ENCODE results near the gene NDEL1. TPM values are rescaled to one million over a fixed set of nuclear protein-coding genes. Genes with fewer than 3 reads are reported as not detected.
A peak's percentile ranks its signal among the peaks of the same experiment; 100 is the strongest.
"Not testable (repeated sequence)": the region's sequence is repeated elsewhere in the genome, so short reads cannot be mapped to it uniquely, and the experiment has no call there.

Gene NDEL1, protein sequence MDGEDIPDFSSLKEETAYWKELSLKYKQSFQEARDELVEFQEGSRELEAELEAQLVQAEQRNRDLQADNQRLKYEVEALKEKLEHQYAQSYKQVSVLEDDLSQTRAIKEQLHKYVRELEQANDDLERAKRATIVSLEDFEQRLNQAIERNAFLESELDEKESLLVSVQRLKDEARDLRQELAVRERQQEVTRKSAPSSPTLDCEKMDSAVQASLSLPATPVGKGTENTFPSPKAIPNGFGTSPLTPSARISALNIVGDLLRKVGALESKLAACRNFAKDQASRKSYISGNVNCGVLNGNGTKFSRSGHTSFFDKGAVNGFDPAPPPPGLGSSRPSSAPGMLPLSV
- total RNA-seq = 31.8 and 38.0 TPM in 2 replicates

DNA sequence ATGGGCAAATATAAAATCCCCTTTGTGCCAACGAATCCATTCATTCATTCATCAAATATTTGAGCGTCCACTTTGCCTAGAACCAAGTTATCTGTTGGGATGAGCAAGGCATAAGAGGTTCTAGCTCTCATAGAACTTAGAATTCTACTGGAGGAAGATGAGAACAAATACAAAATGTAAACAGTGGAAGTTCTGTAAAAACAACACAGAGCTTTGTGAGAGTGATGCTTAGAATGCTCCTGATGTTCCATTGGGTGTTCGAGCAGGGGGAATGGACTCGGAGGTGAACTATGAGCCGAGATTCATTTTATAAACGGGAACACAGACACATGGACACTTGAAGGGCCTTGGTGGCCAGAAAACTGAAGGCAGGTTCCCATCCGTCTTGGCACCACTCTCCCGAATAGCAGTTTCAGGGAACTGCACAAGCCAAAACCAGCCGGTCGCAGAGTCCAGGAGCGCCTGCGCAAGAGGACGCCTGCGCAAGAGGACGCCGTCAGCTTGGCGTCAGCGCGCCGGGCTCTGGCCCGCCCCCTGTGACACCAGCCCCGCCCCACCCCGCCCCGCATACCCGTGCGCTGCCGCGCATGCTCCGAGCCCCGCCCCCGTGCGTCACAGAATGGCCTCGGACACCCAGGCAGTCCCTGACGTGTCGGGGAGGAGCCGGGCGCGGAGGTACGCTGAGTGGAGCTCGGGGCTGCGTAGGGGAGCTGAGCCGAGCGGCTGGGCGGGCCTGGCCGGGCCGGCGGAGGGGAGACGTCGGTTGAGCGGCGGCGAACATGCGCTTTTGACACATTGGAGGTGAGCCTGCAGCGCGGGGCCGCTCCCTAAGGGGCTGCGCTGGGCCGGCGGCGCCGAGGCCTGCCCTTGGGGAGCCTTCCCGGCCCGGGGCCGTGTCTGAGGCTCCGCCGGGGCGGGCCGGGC lies at the start of gene NDEL1:
Gene NDEL1 (plus strand): TSS at position 640 of the 924 bp plus-strand sequence. CDS start 8,388 bp downstream, outside the sequence.
- peak; percentile 89 for DNase-seq (ENCODE audit: low read depth)

DNA sequence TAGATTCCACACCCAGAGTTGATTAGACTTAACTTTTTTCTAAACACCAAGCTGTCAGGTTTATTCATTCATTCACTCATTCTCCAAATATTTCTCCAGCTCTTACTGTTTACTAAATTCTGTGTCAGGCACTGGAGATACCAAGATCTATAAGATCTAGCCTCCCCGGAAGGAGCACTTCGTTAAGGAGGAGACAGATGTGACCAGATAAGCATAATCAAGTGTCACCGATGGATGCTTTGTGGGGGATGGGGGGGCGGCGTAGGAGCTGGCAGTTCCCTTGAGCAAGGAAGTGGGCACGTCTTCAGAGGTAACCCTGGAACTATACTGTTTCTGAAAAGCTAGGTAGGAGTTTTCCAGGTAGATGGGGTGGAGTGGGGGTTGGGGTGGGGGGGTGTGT lies 48.8 kb upstream of the NDEL1 start:
- DNase-seq (ENCODE audit: low read depth) = no peak

DNA sequence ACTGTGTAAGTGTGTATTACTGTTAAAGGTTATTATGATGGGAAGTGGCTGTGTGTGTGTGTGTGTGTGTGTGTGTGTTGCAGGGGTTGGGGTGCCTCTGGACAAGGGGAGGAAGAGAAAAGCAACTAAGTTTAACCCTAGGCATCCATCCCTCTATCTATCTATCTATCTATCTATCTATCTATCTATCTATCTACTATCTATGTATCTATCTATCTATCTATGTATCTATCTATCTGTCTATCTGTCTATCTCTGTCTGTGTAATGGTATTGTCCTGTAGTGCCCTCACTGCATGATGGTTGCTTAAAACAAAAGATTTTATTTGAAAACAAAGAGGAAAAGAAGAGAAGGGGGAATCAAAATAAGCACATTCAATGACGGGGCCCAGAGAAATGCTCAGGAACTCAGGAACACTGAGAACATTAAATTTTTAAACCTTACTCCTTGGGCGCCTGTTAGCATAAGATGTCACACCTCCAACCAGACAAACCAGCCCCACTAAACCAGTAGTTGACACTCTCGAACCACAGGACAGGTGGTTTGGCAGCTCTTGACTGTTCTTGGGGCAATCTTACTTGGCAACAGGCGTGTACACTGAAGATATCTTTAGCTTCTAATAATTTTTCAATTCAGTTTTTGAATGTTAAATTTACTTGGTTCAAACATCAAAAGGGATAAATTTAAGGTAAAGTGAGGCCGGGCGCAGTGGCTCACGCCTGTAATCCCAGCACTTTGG lies 47.6 kb upstream of the NDEL1 start:
- DNase-seq (ENCODE audit: low read depth) = no peak

DNA sequence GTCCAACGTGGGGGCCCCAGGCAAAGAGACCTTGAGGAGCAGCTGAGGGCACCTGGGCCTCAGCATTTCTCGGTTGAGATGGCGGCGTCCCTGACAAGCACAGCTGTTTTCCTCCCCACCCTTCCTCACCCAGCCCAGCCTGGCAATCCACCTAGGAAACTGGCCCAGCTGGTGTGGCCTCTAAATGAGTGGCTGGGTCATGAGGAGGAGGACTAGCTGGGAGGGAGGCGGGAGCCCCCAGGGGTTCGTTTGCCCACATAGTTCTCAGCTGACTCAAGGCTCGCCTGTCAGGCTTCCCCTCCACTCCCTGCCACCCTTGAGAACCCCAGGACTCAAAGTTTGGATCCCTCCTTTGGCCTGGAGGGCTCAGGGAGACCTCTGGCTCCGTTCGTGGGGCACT lies 44.0 kb upstream of the NDEL1 start:
- DNase-seq (ENCODE audit: low read depth) = peak; percentile 13

DNA sequence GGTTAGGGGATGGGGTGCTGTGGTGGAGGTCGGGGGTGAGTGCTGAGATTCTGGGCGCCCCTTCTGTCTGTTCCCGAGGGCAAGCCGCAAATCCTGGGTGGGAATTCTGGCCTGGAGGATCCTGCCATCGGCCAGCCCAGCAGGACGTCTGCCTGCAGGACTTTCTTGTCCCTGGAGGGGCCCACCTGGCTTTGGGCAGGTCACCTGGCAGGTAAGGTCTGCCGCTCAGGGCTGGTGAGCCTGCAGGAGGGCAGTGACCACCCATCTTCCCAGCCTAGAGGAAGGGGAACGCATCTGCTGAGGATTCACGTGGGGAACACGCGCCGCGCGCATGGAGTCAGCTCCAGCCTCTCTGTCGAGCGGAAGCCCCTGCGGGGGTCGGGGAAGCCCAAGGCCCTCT lies 43.4 kb upstream of the NDEL1 start:
- no peak for DNase-seq (ENCODE audit: low read depth)

DNA sequence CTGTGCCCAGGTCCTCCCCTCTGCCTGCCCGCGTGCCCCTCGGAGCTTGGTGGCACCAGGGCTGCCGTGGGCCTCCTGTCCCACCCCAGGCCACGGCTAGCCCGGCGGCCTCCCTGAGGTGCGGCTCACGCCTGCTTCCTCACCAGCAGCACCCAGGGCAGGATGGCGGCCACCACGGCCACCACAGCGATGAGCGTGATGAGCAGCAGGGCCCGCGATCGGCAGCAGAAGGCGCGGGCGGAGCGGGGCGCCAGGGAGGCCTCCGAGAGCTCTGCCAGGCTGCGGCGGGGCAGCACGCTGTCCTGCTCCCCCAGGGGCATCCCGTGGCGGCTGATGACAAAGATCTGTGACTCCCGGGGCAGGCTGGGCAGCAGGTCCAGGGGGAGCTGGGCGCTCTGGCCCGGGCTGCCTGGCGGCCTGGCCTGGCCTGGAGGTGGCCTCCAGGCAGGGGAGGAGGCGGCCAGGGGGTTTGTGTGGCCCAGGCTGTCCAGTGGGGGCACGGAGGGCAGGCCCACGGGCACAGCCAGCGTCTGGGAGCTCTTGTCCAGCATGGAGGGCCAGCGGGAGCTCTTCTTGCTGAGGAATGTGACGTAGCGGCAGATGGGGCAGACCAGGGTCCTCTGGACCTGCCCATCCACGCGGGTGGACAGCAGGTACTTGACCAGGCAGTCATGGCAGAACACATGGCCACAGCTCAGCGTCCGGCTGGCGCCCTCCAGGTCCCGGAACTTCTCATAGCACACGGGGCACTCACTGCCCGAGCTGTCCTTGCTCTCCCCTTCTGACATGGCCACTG lies 42.8 kb upstream of the NDEL1 start:
- no peak for DNase-seq (ENCODE audit: low read depth)

DNA sequence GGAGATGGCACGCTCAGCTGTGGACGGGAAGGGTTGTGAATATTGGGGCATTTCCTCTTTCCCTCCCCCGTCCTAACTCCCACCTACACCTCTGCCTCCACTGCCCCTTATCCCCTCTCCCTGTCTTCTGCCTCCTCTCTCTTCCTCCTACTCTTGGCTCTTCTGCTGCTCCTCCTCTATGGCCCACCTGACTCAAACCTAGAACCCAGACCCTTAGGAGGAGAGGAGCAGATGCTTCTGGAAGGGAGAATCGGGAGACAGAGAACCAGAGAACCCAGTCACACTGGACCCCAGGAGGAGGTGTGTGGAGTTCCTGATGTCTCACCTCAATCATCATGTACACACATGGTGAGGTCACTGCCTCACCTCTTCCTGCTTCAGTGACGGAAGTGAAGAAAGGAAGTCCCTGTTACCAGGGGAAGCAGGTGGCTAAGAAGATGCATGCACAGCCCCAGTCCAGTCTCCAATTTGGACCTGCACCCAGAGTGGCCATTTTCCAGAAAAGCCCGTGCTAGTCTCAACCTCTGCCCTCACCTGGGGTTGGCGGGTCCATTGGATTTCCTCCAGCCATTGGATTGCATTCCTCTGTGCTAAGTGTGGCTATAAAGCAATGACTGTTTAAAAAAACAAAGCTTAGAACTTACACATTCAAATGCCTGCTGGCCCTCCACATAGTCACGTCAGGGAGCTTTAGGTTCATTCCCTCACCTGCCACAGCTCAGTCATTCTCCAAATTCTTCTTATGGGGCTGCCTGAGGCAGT lies 42.0 kb upstream of the NDEL1 start:
- peak; percentile 77 for DNase-seq (ENCODE audit: low read depth)

DNA sequence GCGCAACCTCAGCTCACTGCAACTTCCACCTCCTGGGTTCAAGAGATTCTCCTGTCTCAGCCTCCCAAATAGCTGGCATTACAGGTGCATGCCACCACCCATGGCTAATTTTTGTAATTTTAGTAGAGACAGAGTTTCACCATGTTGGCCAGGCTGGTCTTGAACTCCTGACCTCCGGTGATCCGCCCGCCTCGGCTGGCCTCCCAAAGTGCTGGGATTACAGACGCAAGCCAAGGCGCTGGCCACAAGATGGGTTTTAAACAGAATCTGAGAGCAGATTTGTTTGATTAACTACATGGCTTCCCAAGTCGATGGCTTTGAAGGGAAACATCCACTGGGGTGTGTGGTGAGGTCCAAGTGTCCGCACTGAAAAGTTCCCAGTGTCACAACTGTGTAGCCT lies 41.2 kb upstream of the NDEL1 start:
- not testable (repeated sequence) for DNase-seq (ENCODE audit: low read depth)

DNA sequence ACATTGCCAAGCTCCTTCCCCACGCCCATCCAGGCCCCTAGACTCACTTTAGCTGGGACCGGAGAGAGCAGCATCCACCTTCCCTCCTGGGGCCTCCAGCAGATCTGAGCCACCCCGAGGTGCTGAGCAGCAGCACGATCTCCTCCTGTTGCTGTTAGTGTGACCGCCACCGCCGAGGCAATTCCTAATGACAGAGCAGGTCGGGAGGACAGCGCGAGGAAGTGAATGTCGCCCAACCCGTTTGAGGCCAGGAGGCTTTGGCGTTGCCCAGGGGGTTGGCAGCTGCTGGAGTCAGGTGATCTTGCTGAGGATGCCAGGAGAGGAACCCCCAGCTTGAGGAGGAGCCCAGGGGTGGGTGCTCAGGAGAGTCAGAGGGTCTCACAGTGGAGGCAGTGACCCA lies 38.0 kb upstream of the NDEL1 start, which contains the start of gene RNF222:
Gene RNF222 (minus strand): TSS at position 192 of the 400 bp plus-strand sequence. CDS start 4,366 bp downstream, outside the sequence.
- DNase-seq (ENCODE audit: low read depth) = no peak

DNA sequence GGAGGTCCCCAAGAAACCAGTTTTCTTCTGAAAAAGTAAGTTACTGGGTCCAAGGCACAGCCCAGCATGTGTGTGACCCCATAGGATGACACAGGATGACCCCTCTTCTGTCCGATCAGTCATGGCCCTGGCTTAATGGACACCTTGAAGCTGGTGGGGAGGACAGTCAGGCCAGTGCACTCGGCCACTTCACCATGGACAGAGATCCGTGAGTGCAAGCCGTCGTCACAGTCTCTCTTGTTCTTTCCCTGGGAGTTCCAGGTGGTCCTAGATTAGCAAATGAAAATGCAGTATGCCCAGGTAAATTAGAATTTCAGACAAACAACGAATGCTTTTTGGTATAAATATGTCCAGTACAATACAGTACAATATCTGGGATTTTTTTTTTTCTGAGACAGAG lies 36.7 kb upstream of the NDEL1 start:
- no peak for DNase-seq (ENCODE audit: low read depth)

DNA sequence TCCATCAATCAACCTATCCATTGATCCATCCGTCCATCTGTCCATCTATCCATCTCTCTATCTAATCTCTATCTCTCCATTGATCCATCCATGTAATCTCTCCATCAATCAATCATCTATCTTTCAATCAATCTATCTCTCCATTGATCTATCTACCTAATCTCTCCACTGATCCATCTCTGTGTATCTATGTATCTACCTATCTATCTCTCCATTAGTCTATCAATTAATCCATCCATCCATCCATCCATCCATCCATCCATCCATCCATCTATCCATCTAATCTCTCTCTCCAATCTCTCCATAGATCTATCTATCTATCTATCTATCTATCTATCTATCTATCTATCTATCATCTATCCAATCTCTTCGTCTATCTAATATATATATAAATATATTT lies 34.6 kb upstream of the NDEL1 start:
- no peak for DNase-seq (ENCODE audit: low read depth)

DNA sequence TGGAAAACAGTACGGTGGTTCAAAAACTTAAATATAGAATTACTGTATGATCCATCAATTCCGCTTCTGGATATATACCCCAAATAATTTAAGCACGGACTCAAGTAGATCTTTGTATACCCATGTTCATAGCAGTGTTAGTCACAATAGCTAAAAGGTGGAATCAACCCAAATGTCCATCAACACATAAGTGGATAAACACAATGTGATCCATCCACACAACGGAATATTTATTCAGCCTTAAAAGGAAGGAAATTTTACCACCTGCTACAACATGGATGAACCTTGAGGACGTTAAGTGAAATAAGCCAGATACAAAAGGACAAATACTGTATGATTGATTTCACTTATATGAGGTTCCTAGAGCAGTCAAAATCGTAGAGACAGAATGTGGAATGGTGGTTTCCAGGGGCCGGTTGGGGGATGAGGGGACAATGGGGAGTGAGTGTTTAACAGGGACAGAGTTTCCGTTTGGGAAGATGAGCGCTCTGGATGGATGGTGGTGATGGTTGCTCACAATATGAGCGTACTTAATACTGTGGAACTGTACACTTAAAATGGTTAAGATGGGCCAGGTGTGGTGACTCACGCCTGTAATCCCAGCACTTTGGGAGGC lies 32.7 kb upstream of the NDEL1 start:
- DNase-seq (ENCODE audit: low read depth) = no peak

DNA sequence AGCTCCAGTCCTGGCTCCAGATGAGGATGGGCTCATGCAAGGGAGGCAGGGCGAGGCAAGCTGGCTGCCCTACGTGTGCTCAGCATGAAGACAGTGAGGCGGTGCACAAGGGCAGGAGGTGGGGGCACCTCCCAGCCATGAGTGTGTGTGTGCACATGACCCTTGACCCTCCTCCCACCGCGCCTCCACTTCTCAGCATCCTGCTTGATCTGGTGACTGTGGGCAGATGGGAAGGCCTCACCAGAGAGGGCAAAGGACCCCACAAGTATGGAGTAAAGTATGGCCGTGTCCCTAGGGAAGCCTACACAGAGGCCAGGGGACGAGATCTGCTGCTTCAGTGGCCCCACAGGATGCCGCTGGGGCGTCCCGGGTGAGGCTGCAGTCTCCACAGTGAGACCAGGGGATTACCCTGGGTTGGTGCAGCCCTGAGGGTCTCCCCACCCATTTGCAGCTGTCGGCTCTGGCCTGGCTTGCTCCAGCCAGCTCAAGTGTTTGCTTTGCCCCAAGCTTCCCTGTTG lies 30.1 kb upstream of the NDEL1 start:
- no peak for DNase-seq (ENCODE audit: low read depth)

DNA sequence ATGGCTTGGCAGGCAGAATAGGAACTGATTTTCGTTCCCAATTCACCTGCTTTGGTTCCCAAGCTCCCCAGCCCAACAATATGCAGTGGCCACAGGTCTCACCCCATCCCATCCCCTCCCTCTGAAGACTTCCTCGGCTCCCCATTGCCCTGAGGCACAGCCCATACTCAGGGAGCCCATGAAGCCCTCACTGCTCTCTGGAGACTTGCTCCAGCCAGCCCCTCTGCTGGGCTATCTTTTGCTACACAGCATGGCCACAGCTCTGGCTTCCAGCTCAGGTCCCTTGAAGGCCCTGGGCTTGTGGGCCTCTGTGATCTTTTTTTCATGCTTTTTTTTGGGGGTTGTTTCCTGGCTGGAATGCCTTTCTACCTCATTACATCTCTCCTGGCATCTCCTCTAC lies 29.5 kb upstream of the NDEL1 start:
- DNase-seq (ENCODE audit: low read depth) = no peak

DNA sequence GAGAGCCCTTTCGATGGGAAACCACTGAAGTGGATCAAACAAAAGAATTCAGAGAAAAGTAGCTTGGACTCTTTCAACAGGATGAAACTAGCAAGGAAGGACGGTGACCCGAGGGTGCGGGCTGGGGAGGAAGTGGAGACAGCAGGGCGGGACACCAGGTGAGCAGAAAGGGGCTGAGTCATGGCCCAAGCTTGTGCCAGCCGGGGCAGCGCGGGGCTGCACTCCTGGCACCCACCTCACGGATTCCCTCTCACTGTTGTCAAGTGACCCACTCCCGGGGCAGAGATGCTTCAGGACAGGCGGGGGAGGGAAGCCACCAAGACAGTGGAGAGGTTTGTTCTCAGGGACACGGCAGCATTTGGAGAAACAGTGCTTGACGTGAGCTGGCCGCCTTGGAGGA lies 27.3 kb upstream of the NDEL1 start:
- peak; percentile 63 for DNase-seq (ENCODE audit: low read depth)

DNA sequence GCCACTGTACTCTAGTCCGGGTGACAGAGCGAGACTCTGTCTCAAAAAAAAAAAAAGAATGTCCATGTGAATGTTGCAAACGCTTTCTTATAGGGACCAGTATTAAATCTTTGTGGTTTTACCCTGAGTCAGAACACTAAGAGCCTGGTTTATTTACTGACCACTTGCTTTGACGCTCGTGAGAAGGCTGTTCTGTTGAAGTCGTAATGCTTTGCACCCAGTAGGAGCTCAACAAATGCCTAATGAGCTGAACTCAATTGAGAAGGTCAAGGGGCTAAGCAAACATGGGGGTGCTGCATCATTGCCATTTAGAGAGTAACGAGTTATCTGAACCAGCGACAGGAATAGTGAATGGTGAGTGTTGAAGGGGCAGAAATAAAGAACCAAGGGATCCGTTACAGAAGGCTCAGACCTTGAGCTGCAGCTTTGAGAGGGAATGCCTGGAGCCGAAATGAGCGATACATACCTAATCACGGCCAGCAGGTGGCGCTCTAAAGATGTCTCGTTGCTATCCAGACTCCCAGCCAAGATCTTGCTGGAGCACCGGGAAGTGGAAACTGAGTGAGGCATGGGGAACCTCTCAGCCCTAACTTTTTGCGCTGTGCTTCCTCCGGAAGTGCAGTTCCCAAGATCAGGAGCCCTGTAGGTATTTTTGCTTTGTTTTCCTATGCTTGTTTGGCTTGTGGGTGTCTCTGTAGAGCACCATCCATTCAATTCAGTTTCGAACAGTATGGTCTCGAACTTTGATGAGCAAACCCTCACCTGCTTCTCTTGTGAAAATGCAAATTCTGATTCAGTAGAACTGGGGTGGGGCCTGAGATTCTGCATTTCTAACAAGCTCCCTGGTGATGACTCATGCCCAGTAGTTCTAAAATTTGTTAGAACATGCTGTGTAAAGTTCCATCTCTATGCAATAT lies 25.5 kb upstream of the NDEL1 start:
- peak; percentile 75 for DNase-seq (ENCODE audit: low read depth)

DNA sequence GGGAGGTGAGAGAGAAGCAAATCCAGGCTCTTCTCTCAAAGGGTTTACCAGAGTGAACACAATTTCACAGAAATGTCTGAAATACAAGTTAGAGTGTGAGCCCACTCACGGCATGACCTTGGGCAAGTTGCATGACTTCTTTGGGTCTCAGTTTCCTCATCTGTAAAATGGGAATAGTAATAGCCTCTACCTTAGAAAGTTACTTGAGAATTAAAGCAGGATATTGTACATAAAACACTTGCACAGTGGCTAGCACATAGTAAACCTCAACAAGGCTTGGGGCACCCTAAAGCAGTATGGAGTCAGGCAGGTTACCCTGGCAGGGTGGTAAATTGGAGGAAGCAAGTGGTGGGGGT lies 24.8 kb upstream of the NDEL1 start:
- no peak for DNase-seq (ENCODE audit: low read depth)

DNA sequence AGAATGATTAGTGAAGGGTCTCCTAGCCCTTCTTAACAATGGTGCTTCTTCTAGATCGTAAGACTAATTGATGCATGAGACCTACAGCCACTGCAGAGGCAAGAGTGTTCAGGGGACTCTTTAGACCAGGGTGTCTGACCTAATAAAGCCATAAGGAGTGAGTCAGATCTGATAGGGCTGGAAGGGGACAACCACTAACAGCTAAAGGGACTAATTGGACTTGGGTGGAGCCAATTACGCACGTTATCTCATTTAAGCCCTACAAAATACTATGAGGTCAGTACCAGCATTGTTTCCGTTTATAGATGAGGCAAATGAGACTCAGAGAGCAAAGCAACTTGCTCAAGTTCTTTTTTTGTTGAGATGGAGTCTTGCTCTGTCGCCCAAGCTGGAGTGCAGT lies 23.6 kb upstream of the NDEL1 start:
- DNase-seq (ENCODE audit: low read depth) = no peak

DNA sequence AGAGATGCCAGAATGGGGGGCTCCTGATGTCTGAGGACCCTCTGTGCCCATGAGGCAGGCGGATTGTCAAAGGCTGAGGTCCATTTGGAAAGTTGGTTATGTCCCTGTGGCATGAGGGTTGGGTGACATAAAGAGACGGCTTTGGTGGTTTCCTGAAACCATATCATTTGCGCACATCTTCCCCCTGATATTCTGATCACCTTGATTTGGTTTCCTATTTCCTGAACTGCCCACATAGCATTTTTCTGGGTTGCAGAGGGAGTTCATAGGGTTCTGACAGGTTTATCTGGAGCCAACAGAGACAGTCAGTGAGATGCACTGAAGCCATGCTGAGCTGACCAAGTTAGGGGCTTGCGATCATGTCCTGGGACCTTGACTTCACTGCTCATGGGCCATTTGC lies 22.4 kb upstream of the NDEL1 start:
- DNase-seq (ENCODE audit: low read depth) = no peak
